Left renal cortex interstitium (tissue), 4 donors: Measurements from ENCODE around the gene BOLA1. TPM values are rescaled to one million over a fixed set of nuclear protein-coding genes. Genes with fewer than 3 reads are reported as not detected.
"Not testable (repeated sequence)": the region's sequence is repeated elsewhere in the genome, so short reads cannot be mapped to it uniquely, and the experiment has no call there.

ENCODE experiments used
- DNase-seq, 4 donors: peaks; one replicate each; pipeline ENCODE4 v3.0.0-alpha.2; 2013; ENCODE audit warnings: low read depth in 4 of 4, low spot score in 2 of 4, missing footprints in 1 of 4
- polyA plus RNA-seq, 4 donors: library from polyadenylated mRNA; unstranded; fragments of 120-200 nt; gene quantifications; one replicate each; pipeline ENCODE4 v1.2.1, GENCODE V29; 2013; ENCODE audit not compliant: insufficient read length in 4 of 4

The BOLA1 gene, protein sequence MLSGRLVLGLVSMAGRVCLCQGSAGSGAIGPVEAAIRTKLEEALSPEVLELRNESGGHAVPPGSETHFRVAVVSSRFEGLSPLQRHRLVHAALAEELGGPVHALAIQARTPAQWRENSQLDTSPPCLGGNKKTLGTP
- 10 to 100 TPM; 20.6 to 29.5 (median 25.6) TPM for polyA plus RNA-seq

GRCh38 chr1:149899460-149900284 lies at the start of gene BOLA1:
Gene BOLA1 (plus strand): TSS chr1:149899568. CDS start chr1:149900060, 492 bp downstream.
- DNase-seq: peak; percentile 81 to 94 (median 90)

DNA sequence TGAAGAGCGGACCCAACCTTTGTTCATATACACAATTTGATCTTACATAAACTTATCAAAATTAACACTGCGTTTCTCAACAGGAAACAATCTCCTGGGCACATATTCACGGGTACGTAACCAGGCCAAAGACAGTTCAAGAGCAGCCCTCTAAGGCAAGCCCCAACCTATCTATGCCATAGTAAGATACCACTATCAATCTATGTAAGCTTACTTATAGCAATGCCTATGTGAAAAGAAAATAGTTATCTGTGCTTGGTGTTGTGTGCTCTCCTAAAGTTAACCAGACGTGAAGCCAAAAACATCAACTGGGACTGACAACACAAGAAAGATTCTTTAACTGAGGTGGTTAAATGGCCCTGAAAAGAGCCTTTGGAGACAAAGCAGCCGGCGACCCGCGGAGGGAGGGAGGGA lies 49.4 kb upstream of the BOLA1 start:
- DNase-seq: peak in 1 of 4 donors; percentile 56

GRCh38 chr1:149850732-149851345 lies 48.5 kb upstream of the BOLA1 start:
- DNase-seq: not testable (repeated sequence)

DNA sequence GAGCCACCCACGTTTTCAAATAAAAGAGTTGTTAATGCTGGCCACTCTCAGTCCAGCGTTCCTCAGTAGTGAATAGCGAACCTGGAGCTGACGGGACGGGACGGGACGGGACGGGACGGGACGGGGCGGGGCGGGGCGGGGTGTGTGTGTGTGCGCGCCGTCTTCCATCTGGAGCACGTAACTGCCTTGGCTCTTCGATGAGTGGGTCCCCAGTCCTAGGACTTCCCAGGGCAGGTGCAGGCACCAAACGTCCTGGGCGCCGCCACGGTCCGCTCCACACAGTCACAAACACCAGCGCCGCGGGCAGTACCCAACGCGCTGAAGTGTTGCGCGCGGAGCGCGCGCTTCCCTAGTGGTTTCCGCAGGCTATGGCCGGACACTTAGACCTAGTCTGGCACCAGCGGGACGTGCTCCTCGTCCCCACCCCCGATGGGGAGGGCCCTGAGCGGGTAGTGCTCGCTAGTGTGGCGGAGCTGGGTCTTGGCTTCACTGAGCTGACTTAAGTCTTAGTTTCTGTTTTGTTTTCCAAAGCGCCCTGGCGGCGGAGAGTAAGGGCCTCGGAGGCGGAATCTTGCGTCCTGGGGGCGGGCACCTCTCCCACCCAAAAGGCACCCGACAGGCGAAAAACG lies 47.7 kb upstream of the BOLA1 start:
- DNase-seq: not testable (repeated sequence)

DNA sequence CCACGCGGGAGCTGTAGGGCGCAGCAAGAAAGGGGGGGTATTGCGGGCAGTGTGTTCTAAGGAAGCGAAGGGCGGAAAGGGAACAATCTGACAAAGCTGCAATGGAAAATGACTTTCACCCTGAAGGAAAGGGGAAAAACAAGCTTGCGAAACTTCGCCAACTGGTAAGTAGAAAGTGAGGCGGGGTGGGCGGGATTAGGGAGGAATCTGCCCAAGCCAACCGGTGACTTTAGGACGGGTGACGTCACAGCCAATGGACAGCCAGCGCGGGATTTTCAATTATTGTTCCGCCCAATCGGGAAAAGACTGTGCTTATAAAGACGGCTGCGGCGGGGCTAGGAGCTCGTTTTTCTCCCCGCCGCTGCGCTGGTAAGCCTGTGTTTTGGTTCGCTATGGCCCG lies 47.1 kb upstream of the BOLA1 start:
- not testable (repeated sequence) for DNase-seq

- not testable (repeated sequence) for DNase-seq
These were observed 39.1 kb upstream of the BOLA1 start for GRCh38 chr1:149860271-149860670.

DNA sequence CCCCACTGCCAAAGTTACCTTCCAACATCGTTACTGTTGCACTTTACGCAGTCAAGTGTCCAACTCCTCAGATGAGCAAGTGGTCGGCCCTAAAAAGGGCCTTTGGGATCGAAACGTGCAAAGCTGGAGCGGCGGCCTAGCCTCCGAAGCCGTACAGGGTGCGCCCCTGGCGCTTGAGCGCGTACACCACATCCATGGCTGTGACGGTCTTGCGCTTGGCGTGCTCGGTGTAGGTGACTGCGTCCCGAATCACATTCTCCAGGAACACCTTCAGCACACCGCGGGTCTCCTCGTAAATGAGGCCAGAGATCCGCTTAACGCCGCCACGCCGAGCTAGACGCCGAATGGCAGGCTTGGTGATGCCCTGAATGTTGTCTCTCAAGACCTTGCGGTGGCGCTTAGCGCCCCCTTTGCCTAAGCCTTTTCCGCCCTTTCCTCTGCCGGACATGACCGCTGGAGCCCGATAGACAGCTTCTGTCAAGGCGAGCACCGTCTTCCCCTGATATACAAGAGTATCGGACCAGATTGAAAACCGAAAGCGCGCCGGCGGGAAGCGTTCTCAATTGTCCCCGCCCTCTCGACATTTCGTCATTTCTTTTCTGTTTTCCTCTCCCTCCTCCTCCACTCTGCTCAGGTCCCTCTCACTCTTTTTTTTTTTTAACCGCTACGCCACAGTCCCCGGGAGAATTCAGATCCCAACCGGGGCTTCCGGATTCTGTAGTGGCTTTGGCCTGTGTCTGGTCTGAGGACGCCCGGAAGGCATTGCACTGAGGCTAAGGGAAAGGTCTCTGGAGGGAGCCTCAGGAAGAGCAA lies 38.5 kb upstream of the BOLA1 start:
- DNase-seq: not testable (repeated sequence)

DNA sequence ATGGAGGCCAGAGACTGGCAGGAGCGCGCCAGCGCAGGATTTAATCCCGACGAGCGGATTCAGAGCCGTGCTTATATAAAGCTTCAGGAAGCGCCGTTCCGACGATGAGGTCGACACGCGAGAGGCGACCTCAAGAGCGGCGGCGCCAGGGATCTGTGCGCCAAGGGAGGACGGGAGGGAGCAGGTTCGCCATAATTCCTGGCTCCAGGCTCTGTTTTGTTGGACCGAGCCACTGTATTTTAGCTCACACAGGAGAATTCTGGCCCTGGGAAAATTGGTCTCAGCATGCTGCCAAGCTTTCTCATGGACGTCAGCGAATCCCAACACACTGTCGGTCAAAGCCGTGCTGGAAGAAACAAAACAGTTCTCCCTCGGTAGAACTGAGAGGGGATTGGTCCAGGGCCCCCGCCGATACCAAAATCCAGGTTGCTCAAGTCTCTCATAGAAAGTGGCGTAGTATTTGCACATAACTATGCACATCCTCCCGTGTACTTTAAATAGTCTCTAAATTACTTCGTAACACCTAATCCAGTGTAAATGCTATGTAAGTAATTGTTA lies 37.8 kb upstream of the BOLA1 start:
- not testable (repeated sequence) for DNase-seq

DNA sequence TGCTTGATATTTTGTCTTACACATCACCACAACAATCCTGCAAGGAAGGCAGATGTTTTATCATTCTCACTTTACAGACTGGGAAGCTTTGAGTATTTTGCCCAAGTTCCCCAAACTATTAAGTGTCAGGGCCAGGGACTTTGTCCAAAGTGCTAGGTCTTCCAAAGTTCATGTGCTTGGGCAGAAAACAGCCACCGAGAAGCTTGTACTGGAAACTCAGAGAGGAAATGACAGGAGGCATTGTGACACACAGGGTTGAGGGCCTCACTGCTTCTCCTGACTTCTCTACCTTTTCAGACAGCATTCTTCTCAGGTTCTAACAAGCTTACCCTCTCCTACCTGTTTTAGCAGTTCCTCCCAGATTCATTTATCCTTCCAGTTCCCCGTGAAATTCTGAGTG lies 32.5 kb upstream of the BOLA1 start:
- DNase-seq: not testable (repeated sequence)

DNA sequence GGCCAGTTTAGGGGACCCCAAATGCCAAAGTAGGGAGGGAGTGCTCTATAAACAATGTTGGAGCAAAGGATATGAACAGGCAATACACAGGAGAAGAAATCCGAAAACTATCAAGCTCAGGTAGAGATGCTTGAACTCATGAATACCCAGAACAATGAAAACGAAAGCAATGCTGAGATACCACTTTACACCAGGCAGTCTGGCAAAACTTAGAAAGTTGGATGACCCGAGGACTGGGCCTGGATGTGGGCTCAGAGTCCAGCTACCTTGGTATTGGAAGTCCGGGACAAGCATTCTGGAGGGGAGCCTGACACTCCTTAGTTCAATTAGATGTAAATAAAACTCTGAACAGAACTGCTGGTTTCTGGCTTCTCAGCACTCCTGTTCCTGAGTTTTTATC lies 26.3 kb upstream of the BOLA1 start:
- DNase-seq: not testable (repeated sequence)

GRCh38 chr1:149877211-149877946 lies 22.0 kb upstream of the BOLA1 start:
- no peak for DNase-seq

- no peak for DNase-seq
These were observed 19.8 kb upstream of the BOLA1 start for GRCh38 chr1:149879556-149879955.

- no peak for DNase-seq
These were observed 17.5 kb upstream of the BOLA1 start for GRCh38 chr1:149881876-149882275.

DNA sequence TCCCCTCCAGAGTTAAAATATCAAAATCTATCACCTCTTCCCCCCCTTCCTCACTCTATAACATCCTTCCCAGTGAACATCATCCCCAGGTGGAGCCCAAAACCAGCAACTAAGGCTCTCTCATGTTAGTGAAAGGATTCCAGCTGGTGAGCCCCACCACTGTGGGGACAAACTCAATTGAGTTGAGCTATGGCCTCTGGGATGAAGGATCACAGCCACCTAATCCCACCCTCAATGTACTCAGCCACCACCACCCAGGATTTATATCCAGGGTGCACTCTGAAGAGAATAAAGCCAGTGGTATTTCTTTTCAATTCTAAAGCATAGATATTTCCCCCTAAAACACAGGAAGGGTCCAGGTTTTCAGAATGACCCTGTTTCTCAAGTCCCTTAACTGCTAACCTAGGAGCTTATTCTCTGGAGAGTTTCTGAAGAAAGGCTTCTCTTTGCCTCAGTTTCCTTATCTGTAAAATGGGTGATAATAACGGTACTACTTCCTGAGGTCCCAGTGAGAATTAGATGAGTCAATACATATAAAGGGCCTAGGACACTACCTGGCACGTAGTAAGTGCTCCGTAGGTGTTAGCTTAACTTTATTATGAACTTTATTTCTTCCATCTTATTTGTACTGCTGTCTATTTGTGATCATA lies 15.6 kb upstream of the BOLA1 start:
- DNase-seq: no peak

DNA sequence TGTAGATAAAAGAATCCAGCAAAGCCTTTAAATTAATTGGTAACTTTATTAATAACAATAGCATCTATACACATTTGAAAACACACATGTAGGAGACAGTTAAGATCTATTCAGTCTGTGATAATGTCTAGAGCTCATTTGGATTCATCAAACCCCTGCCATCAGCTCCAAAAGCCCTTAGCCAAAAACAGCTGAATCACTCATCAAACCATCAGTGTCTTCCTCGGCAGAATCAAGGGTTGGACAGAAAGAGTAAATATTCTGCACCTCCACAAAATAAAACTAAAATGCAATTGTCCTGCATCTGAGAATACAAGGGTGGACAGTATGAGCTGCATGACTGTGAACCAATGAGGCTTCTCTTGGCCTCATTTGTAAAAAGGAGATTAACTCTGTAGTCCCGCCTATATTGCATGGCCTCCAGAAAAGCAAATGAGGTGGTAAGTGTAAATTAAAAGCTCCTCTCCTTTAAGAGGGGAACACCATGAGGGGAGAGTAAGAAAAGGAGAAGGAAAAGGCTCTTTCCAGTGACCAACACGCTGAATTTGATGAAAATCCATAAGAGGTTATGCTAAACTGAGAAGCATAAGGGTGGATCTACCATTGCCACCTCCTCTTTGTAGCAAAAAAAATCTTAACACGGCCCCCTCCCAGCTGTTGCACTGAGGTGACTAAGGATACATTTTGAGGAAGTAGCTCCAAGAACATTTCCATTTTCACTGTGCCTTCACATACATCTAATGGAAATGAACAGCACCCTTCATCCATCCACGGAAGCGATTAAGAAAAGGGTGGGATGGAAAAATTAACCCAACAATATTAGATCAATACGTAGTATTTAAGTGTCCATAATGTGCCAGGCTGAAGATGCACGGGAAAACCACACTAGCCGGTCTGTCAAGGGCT lies 14.7 kb upstream of the BOLA1 start:
- DNase-seq: peak in 1 of 4 donors; percentile 50

GRCh38 chr1:149885339-149886120 lies 13.8 kb upstream of the BOLA1 start:
- peak in 3 of 4 donors; percentile 79 to 85 (median 80) for DNase-seq

DNA sequence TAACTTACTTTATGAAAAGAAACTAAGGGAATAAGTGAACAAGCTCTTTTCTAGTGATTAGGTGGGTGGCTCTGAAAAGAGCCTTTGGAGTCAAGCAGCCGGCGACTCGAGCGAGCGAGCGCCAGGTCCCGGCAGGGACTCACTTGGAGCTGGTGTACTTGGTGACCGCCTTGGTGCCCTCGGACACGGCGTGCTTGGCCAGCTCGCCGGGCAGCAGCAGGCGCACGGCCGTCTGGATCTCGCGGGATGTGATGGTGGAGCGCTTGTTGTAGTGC lies 13.3 kb upstream of the BOLA1 start:
- DNase-seq: not testable (repeated sequence)
